GM19238 (cell line): ENCODE data around the gene TSLP.

Source experiments
- DNase-seq: peaks from one replicate; pipeline ENCODE4 v3.0.0; 2011; ENCODE audit warnings: low spot score; ENCODE audit not compliant: insufficient read length

TSLP gene

GRCh38 chr5:111071413-111071812 is at the start of gene TSLP:
TSLP (plus strand) TSS chr5:111071713; CDS start chr5:111071891, 178 bp downstream.
- no peak for DNase-seq

DNA sequence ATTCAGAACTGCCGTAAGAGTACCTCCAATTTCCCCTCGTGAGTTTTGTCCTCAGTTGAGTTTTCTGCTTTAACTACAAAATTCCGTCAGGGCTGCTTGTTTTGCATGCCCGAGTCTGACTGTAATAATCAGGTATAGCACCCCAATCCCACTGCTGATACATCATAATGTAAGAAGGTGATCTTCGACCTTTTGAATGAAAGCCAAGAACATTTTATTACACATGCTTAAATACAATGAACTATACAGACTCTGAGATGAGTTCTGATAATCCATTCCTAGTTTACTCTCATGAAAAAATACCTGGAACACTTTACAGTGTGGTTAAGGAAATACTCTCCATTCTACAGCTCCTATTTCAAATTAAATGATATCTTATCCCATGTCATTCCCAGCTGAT is 49.2 kb upstream of the TSLP start:
- no peak for DNase-seq

DNA sequence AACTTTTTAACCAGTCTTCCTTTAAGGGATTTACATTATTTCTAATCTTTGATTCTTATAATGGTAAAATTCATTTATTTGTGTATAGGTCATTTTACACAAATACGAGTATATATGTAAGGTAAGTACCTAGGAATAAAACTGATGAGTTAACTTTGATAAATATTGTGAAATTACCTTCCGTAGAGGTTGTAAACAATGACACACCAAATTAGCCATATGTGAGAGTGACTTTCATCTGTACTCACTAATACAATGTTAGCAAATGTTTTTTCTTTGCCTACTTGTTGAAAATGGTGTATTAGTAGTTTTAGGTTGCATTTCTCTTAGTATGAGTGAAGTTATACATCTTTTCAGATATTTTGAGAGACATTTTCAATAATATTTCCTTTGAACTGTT is 42.6 kb upstream of the TSLP start:
- DNase-seq, result no peak

- DNase-seq, result no peak
Measured at GRCh38 chr5:111043712-111044506, 27.6 kb upstream of the TSLP start.

GRCh38 chr5:111058064-111058463 is 13.4 kb upstream of the TSLP start:
- DNase-seq, result no peak

GRCh38 chr5:111060169-111060568 is 11.3 kb upstream of the TSLP start:
- DNase-seq, result no peak

- no peak for DNase-seq
Measured at GRCh38 chr5:111061618-111062017, 9.9 kb upstream of the TSLP start.

GRCh38 chr5:111063709-111064322 is 7.7 kb upstream of the TSLP start:
- DNase-seq, result no peak

DNA sequence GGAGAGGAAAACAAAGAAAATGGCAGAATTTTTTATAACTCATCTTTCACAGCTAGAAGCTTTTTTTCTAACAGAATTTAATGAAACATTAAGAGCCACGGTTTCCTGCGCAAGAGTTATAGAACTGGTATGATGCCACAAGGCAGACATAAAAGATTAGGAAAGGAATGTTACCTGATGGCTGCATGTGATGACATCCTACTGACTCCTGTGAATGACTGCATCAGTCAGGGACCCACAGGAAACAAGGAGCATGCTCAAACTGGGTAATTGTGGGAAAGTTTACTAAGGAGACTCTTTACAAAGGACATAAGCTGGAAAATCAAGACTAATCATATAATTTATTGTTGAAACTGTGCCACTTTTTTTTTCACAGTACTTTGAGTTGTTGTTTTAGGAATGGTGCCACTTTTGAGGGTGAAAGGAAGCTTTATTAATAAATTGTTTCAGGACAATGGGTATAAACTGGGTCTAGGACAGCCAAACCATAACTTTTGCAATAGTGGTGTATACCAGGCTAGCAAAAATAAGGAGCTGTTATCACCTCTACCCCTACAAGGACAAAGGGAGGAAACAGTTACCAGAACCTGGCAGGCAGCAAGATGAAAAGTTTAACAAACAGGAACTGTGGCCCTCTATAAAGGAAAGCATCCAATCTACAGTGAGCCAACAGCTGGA is 5.1 kb upstream of the TSLP start:
- no peak for DNase-seq

DNA sequence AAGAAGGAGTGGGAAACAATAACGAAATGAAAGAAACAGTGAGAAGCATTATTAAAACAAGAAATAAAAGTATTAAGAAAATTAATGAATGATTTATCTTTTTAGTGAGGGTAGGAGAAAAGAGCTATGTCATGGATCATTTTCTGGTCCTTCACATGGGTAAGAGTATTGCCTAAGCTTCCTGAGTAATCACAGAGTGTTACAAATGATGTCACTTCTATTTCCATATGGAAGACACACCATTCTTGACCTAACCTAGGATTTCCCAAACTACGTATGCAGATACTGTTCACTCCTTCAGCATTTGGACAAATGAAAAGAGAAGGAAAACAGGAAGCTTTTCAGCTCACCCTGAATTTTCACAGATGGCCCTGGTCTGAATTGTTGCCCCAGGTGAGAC is 3.3 kb upstream of the TSLP start:
- no peak for DNase-seq

- no peak for DNase-seq
Measured at GRCh38 chr5:111069839-111070238, 1.7 kb upstream of the TSLP start.

DNA sequence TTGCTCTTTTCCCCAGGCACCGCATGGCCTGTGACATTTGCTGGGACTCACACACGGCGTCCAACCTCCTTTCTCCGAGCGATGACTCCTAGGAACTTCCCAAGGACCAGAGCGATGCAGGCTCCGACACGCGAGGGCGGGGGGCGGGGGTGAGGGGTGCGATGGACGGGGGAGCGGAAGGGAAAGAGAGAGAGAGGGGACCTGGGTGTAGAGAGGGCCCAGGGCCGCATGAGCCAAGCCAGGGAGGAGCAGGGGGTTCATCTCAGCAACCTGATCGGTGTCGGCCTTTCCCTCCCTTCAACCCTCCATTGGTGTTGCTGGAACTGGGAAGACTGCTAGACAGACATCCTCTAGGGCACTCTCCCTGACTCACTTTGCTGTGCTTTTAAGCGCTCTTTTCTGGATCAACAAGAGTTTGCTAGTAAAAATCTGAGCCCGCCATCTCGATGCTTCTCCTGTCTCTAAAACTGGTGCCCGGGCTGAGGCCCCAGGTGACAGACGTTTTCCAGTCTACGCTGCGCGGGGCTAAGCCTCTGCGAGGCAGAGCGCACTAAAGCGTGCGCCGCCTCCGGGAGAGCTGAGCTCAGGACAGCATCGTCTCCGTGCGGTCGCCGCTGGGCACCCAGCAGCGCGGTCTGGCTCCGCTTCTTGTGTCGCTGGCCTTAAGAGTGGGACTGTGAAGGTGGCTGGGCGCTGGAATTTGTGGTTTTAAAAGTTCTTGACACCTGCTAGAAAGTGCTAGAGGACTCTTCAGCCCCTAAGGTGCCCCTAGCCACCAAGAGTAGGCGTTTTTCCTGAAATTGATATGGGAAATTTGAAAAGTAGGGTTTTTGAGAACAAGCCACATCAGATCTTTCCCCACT is 1.0 kb upstream of the TSLP start:
- DNase-seq, result no peak

- DNase-seq, result no peak
Measured at GRCh38 chr5:111072949-111073682, 1.6 kb downstream of the TSLP start.

- DNase-seq, result no peak
Measured at GRCh38 chr5:111074244-111074643, 2.7 kb downstream of the TSLP start.

DNA sequence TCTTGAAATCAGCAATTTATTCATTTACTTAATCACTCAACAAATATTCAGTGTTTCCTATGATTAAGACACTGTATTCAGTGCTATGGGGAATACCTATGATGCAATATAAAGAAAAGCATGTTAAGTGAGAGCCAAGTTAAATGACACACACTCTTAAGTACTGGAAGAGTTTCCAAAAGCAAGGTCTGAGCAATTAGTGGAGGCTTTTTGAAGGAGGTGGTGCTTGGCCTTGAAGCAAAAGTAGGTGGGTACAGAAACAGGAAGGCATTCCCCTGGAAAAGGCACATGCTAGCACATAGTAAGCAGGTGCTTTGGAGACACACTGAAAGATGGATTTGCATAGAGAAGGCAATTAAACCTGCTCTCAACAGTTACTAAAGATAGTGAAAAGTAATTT is 4.0 kb downstream of the TSLP start:
- DNase-seq, result no peak

DNA sequence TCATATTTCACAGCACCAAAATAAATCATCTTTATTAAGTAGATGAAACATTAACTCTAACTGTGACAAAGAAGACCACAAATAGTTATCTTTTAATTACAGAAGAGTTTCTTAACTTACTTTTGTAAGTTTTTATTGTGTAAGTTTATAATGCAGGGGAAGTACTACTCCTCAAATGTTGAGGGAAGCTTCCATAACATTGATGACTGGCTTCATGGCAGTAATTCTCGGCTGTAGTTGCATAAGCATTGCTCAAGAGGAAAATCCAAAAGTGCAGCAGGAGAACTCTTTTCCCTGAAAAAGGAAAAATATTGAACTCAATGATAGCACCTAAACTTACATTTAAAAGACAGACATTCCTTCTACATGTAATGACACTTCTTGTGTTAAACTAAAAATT is 4.6 kb downstream of the TSLP start:
- DNase-seq, result no peak

GRCh38 chr5:111077678-111078077 is 6.2 kb downstream of the TSLP start:
- DNase-seq, result no peak

DNA sequence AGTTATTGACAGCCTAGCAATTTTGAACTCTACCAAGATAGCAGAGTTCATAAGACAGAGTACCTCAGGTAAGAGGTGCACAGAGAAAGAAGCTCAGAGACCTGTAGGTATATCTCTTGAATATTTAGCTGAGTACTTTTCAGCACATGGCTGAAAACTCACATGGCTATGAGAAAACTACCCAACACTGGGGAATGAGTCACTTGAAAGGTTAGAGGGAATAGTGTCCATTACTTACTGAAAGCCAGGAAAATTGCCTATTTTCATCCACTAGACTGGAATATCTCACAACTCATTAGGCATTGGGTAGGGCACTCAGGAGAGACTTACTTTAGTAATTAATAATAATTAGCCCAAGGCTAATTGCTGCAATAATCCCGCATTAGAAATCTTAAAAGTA is 8.3 kb downstream of the TSLP start:
- DNase-seq, result no peak

GRCh38 chr5:111083323-111083722 is 11.8 kb downstream of the TSLP start:
- no peak for DNase-seq

- DNase-seq, result peak; percentile 56
Measured at GRCh38 chr5:111092062-111092853, 20.7 kb downstream of the TSLP start, which contains the start of gene WDR36. WDR36 (plus strand) TSS chr5:111092348; CDS start chr5:111092457, 109 bp downstream.
